Panc1 (cell line): ENCODE results near the gene LAMB3. TPM values are rescaled to one million over a fixed set of nuclear protein-coding genes. Genes with fewer than 3 reads are reported as not detected.

Experiments
- ATAC-seq: fragments of 200-7000 bp; cut with Tn5 transposase; 2 replicates; pipeline ENCODE4 v1.9.1; 2020; ENCODE audit warnings: mild to moderate bottlenecking, moderate library complexity
- BruUV-seq: library from RNA; stranded (reverse); fragments of 400-500 nt; replicated peaks from 2 replicates; lab custom pipeline; 2021; lab: Mats Ljungman, UMichigan
- CTCF ChIA-PET: fragments of 300-600 bp; sonication (Branson Sonifier 250); formaldehyde crosslinking; loops from one replicate; lab custom pipeline; 2022; ENCODE audit warnings: antibody characterized with exemption; lab: Charles Lee
- POLR2A ChIA-PET: fragments of 300-600 bp; sonication (Branson Sonifier 250); formaldehyde crosslinking; loops from one replicate; lab custom pipeline; 2022; ENCODE audit warnings: antibody characterized with exemption; lab: Charles Lee
- DNase-seq: peaks from one replicate; pipeline ENCODE4 v3.0.0-alpha.2; 2010; ENCODE audit warnings: low read depth, low spot score
- H3K27ac ChIP-seq: 2 replicates; pipeline ENCODE4 v1.5.1; 2011; ENCODE audit warnings: mild to moderate bottlenecking, low read length, inconsistent platforms
- H3K27me3 ChIP-seq: fragments of 200-500 bp; sonication (Bioruptor generic); 2 replicates; pipeline ENCODE4 v1.6.0; 2014; ENCODE audit warnings: low read length, inconsistent platforms; ENCODE audit not compliant: control insufficient read depth, insufficient read depth
- H3K36me3 ChIP-seq: fragments of 200-500 bp; sonication (Bioruptor generic); 2 replicates; pipeline ENCODE4 v1.5.1; 2014; ENCODE audit warnings: inconsistent platforms, mild to moderate bottlenecking, low read length, moderate library complexity; ENCODE audit not compliant: control insufficient read depth, insufficient read depth
- H3K4me1 ChIP-seq: 2 replicates; pipeline ENCODE4 v1.5.1; 2011; ENCODE audit warnings: inconsistent platforms, mild to moderate bottlenecking, low read length, moderate library complexity; ENCODE audit not compliant: control insufficient read depth, insufficient read depth
- H3K4me3 ChIP-seq, 2 experiments: 2 replicates each; pipeline ENCODE4 v1.5.1; 2011 to 2012; ENCODE audit warnings: low read depth in 2 of 2, low read length in 2 of 2, mild to moderate bottlenecking in 2 of 2, inconsistent platforms in 1 of 2, moderate library complexity in 1 of 2
- H3K9me3 ChIP-seq: fragments of 200-500 bp; sonication (Bioruptor generic); 2 replicates; pipeline ENCODE4 v1.5.1; 2014; ENCODE audit warnings: low read depth, mild to moderate bottlenecking, inconsistent platforms, low read length, moderate library complexity; ENCODE audit not compliant: control insufficient read depth, insufficient read depth
- POLR2AphosphoS5 ChIP-seq: IDR thresholded peaks from 2 replicates; pipeline ENCODE4 v1.6.1; 2012; ENCODE audit warnings: mild to moderate bottlenecking, low read depth, low read length, moderate library complexity
- SIN3A ChIP-seq: IDR thresholded peaks from 2 replicates; pipeline ENCODE4 v1.6.1; 2012; ENCODE audit warnings: low read depth, mild to moderate bottlenecking, low read length, moderate library complexity, borderline replicate concordance; ENCODE audit not compliant: insufficient read depth
- TCF7L2 ChIP-seq: IDR thresholded peaks from 2 replicates; pipeline ENCODE4 v1.6.1; 2011; ENCODE audit warnings: mild to moderate bottlenecking, low read depth, low read length, inconsistent platforms
- in situ Hi-C: cut with HindIII; loops from 2 replicates; pipeline ENCODE4 v1.10.0; 2016; ENCODE audit warnings: low sequenced_read_pairs, low pct_unique_long_range_greater_than_20kb
- intact Hi-C: fragments of 100-400 bp; cut with micrococcal nuclease; formaldehyde crosslinking; loops from one replicate; pipeline ENCODE4 v1.10.0; 2022; ENCODE audit not compliant: unreplicated experiment
- total RNA-seq: library from RNA; stranded (reverse); gene quantifications from one replicate; pipeline ENCODE4 v1.2.1, GENCODE V29; 2021; ENCODE audit not compliant: unreplicated experiment
- TF ChIP-seq, protein P1 (sequence below): fragments of 450-650 bp; IDR thresholded peaks from 2 replicates; pipeline ENCODE4 v1.5.1; 2017; ENCODE audit warnings: mild to moderate bottlenecking
- TF ChIP-seq, protein P2 (sequence below), 2 experiments: IDR thresholded peaks; 2 replicates each; pipeline ENCODE4 v1.6.1; 2011 to 2012; ENCODE audit warnings: low read depth in 2 of 2, control low read depth in 1 of 2, low read length in 1 of 2, mild to moderate bottlenecking in 1 of 2, moderate library complexity in 1 of 2; ENCODE audit not compliant: insufficient read depth in 1 of 2

LAMB3 gene
- total RNA-seq, 1 experiment from 2014 or later = 0.85 TPM

DNA sequence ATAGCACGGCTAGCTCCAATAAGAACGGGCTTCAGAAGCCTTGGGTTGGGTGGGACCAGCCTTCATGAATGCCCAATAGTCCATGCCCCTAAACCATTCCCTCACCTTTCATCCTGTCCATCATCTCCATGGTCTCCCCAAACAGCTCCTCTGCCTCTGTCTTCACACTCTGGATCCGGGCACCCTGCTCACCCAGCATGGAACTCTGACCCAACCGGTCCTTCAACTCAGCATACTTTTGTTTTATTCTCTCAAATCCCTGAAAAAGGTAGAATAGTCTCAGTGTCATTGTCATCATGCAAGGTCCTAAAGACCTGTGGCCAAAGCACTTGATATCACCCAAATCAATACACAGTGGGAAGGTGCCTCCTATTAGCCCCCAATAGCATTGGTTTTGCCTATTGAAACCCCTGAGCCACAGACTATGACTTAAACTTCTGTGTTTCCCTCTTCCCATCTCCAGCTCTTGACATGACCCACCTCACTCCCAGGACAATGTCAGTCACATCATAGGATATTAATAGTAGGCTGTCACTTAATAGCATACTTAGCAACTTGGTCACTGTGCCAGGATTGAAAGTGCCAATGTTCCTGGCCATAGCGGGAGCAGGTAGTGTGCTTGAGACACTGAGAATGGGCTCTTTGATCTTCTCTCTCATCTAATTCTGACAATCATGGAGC lies 35.7 kb downstream of the LAMB3 start:
- no peak overlapping the region for H3K27ac ChIP-seq
- ATAC-seq (no peak), DNase-seq (no peak)
- intact Hi-C loops (no loop called here), in situ Hi-C loops (no loop called here)
- H3K27me3 ChIP-seq = no peaks in the 10 kb centered on the region; the same call in 1 of the 2 replicates
- no peaks in the 10 kb centered on the region for H3K36me3 ChIP-seq
- ChIA-PET CTCF (no interaction called here), POLR2A (interaction anchor here (0.6 kb wide), 1 partner anchor 148 kb away, joined by 13 read pairs; no protein-coding TSS in a partner anchor)
- H3K4me3 ChIP-seq = no peak overlapping the region
- H3K9me3 ChIP-seq = no peaks in the 10 kb centered on the region
- TF ChIP-seq SIN3A (no peak), TCF7L2 (no peak), POLR2AphosphoS5 (no peak)
- TF ChIP-seq, protein P1, sequence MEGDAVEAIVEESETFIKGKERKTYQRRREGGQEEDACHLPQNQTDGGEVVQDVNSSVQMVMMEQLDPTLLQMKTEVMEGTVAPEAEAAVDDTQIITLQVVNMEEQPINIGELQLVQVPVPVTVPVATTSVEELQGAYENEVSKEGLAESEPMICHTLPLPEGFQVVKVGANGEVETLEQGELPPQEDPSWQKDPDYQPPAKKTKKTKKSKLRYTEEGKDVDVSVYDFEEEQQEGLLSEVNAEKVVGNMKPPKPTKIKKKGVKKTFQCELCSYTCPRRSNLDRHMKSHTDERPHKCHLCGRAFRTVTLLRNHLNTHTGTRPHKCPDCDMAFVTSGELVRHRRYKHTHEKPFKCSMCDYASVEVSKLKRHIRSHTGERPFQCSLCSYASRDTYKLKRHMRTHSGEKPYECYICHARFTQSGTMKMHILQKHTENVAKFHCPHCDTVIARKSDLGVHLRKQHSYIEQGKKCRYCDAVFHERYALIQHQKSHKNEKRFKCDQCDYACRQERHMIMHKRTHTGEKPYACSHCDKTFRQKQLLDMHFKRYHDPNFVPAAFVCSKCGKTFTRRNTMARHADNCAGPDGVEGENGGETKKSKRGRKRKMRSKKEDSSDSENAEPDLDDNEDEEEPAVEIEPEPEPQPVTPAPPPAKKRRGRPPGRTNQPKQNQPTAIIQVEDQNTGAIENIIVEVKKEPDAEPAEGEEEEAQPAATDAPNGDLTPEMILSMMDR = no peak
- TF ChIP-seq, protein P2, sequence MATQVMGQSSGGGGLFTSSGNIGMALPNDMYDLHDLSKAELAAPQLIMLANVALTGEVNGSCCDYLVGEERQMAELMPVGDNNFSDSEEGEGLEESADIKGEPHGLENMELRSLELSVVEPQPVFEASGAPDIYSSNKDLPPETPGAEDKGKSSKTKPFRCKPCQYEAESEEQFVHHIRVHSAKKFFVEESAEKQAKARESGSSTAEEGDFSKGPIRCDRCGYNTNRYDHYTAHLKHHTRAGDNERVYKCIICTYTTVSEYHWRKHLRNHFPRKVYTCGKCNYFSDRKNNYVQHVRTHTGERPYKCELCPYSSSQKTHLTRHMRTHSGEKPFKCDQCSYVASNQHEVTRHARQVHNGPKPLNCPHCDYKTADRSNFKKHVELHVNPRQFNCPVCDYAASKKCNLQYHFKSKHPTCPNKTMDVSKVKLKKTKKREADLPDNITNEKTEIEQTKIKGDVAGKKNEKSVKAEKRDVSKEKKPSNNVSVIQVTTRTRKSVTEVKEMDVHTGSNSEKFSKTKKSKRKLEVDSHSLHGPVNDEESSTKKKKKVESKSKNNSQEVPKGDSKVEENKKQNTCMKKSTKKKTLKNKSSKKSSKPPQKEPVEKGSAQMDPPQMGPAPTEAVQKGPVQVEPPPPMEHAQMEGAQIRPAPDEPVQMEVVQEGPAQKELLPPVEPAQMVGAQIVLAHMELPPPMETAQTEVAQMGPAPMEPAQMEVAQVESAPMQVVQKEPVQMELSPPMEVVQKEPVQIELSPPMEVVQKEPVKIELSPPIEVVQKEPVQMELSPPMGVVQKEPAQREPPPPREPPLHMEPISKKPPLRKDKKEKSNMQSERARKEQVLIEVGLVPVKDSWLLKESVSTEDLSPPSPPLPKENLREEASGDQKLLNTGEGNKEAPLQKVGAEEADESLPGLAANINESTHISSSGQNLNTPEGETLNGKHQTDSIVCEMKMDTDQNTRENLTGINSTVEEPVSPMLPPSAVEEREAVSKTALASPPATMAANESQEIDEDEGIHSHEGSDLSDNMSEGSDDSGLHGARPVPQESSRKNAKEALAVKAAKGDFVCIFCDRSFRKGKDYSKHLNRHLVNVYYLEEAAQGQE (IDR thresholded peaks at IDR 0.05; ENCODE audit: insufficient read depth in 1 of 2, low read depth in 2 of 2, low read length in 1 of 2) = no peak
- BruUV-seq = no TSS peak
- no peaks in the 10 kb centered on the region for H3K4me1 ChIP-seq

DNA sequence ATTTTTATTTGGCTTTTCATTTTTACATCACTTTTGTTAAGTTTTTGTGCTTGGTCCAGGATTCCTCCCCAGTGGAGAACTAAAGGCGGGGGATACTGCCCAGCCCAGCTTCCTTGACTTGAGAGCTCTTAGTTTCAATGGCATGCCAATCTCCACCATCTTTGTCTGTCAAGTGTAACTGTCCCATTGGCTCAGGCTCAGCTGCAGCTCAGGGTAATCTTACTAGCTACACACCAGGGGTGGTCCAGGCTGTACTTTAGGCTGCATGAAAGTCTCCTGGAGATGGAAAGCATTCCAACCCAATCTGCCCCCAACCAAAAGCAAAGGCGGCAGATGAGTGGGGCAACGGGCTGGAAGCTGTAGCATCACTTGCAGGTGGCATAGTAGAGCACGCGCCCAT lies 37.3 kb downstream of the LAMB3 start:
- Histone ChIP-seq H3K4me1 (no peaks in the 10 kb centered on the region), H3K36me3 (no peaks in the 10 kb centered on the region), H3K9me3 (no peaks in the 10 kb centered on the region), H3K27me3 (no peaks in the 10 kb centered on the region; the same call in 1 of the 2 replicates), H3K4me3 (no peak overlapping the region), H3K27ac (no peak overlapping the region)
- no TSS peak for BruUV-seq
- TF ChIP-seq, protein P1 = no peak
- TF ChIP-seq, protein P2 (IDR thresholded peaks at IDR 0.05; ENCODE audit: insufficient read depth in 1 of 2, low read depth in 2 of 2, low read length in 1 of 2) = no peak
- TF ChIP-seq SIN3A = no peak
- TF ChIP-seq TCF7L2 = no peak
- TF ChIP-seq POLR2AphosphoS5 = no peak
- intact Hi-C loops (no loop called here), in situ Hi-C loops (no loop called here)
- ATAC-seq (no peak), DNase-seq (no peak)
- ChIA-PET CTCF (no interaction called here), POLR2A (no interaction called here)
